ENCODE data around the gene HOXD12. TPM values are rescaled to one million over a fixed set of nuclear protein-coding genes. Genes with fewer than 3 reads are reported as not detected.

Gene HOXD12
- total RNA-seq, 3 donors from 2014 or later (not counting 1 experiment from before 2014, with no cell fraction given) = not detected

DNA sequence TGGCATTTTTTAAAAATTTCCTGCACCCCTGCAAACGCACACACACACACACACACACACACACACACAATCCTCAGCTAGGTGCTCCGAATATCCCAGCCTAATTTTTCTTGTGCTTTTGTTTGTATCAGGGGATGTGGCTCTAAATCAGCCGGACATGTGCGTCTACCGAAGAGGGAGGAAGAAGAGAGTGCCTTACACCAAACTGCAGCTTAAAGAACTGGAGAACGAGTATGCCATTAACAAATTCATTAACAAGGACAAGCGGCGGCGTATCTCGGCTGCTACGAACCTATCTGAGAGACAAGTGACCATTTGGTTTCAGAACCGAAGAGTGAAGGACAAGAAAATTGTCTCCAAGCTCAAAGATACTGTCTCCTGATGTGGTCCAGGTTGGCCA, 5.2 kb upstream of the HOXD12 start:
- DNase-seq = no peak
- H3K27ac Mint-ChIP-seq = no peak overlapping the region
- intact Hi-C loops (cut with micrococcal nuclease) = no loop called here

DNA sequence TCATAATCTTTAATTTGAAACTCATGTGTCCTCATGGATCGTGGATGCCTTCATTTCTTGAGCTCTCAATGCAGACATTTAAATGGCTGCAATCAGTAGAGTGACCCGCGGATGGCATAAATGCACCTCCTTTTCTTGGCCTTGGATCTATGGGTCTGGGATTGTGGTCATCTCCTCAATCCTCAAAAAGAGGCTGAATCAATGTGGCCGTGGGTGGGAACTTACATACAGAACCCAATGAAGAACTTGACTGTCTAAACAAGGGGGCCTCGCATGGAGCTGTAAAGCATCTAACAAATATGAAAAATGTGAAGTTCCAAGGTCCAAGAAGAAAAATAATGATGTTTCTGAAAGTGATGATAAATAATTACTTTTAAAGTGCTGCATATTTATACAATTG, 4.2 kb upstream of the HOXD12 start:
- Histone ChIP-seq H3K27ac (ENCODE audit: low read length) (no peak overlapping the region), H3K9me3 (ENCODE audit: control insufficient read depth, insufficient read depth, low read length) (peaks cover 3% of the 10 kb centered on the region), H3K36me3 (ENCODE audit: control insufficient read depth, insufficient read depth, low read length) (no peaks in the 10 kb centered on the region), H3K27me3 (ENCODE audit: control insufficient read depth, insufficient read depth, low read length) (peaks cover 87% of the 10 kb centered on the region), H3K4me1 (ENCODE audit: control insufficient read depth, insufficient read depth, low read length) (peaks cover 24% of the 10 kb centered on the region), H3K4me3 (ENCODE audit: low read length) (no peak overlapping the region)
- no peaks in the 10 kb centered on the region for H3K9me3 Mint-ChIP-seq
- no peak for TF ChIP-seq CTCF (IDR thresholded peaks at IDR 0.05)
- H3K27me3 Mint-ChIP-seq (ENCODE audit: low read depth in 2 of 2) = peaks cover 71 to 72% of the 10 kb centered on the region in 2 donors
- DNase-seq (no peak), ATAC-seq (no peak)
- WGBS (ENCODE audit: insufficient coverage) = 21% methylated on average over 5 of the region's 5 CpGs
- H3K4me1 Mint-ChIP-seq = peaks cover 18 to 39% of the 10 kb centered on the region in 2 donors
- H3K27ac Mint-ChIP-seq = no peak overlapping the region
- H3K36me3 Mint-ChIP-seq = peaks cover 6% of the 10 kb centered on the region
- peak overlapping the region; percentile 52 for H3K4me3 Mint-ChIP-seq
- intact Hi-C loops (cut with micrococcal nuclease) = loop anchor here (5.0 kb wide), 1 partner anchor 843 kb away; no protein-coding TSS in a partner anchor

More for the DNA sequence above, 5.2 kb upstream of the HOXD12 start:
- Histone ChIP-seq H3K4me3 (ENCODE audit: low read length) (no peak overlapping the region), H3K4me1 (ENCODE audit: control insufficient read depth, insufficient read depth, low read length) (peaks cover 24% of the 10 kb centered on the region), H3K9me3 (ENCODE audit: control insufficient read depth, insufficient read depth, low read length) (peaks cover 2% of the 10 kb centered on the region), H3K27me3 (ENCODE audit: control insufficient read depth, insufficient read depth, low read length) (peaks cover 88% of the 10 kb centered on the region), H3K36me3 (ENCODE audit: control insufficient read depth, insufficient read depth, low read length) (no peaks in the 10 kb centered on the region), H3K27ac (ENCODE audit: low read length) (no peak overlapping the region)
- no peak overlapping the region for H3K4me3 Mint-ChIP-seq
- ATAC-seq = no peak
- peaks cover 74 to 77% of the 10 kb centered on the region in 2 donors for H3K27me3 Mint-ChIP-seq (ENCODE audit: low read depth in 2 of 2)
- peaks cover 6% of the 10 kb centered on the region for H3K36me3 Mint-ChIP-seq
- WGBS (ENCODE audit: insufficient coverage) = 6% methylated on average over 11 of the region's 12 CpGs
- no peak for TF ChIP-seq CTCF (IDR thresholded peaks at IDR 0.05)
- peaks cover 18 to 39% of the 10 kb centered on the region in 2 donors for H3K4me1 Mint-ChIP-seq
- no peaks in the 10 kb centered on the region for H3K9me3 Mint-ChIP-seq

DNA sequence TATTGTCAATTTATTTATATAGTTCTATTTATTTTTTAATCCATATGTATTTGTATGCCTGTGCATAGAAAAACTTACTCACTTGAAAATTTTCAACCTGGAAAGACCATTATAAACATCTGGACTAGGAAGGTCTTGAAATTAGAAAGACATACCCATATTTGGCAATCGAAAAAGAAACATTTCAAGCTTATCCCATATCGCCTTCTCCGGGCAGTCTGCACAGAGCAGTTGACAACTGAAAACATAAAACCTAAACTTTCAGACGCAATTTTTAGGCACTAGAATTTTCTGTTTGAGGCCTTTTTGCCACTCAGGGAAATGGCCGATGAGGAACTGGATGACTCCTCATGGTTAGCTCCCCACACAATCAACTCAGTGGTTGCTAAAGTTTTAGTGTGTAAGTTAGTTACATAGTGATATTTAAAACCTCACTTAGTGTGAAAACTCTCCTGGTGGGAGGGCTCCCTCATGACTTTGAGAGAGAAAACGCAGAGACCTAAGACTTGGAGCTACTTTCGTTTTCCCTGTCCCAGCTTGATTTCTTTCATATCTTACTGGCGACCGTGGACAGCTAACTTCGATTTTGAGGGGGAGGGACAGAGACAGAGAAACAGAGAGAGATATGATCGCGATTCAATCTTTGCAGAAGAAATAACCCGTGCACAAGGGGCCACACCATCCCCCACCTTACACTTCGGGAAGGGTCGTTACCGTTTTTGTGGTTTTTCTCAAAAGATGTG, 3.2 kb upstream of the HOXD12 start:
- TF ChIP-seq CTCF (IDR thresholded peaks at IDR 0.05) = no peak
- H3K9me3 Mint-ChIP-seq = no peaks in the 10 kb centered on the region
- peaks cover 88% of the 10 kb centered on the region for H3K27me3 ChIP-seq (ENCODE audit: control insufficient read depth, insufficient read depth, low read length)
- DNase-seq (peak in 1 of 2 donors; percentile 40), ATAC-seq (peak in 2 of 3 donors; percentile 29 to 34)
- no peak overlapping the region for H3K27ac Mint-ChIP-seq
- H3K4me1 Mint-ChIP-seq = peaks cover 18 to 34% of the 10 kb centered on the region in 2 donors
- peak overlapping the region; percentile 84 for H3K4me3 Mint-ChIP-seq
- peaks cover 6% of the 10 kb centered on the region for H3K9me3 ChIP-seq (ENCODE audit: control insufficient read depth, insufficient read depth, low read length)
- H3K4me3 ChIP-seq (ENCODE audit: low read length) = peak overlapping the region; percentile 34
- intact Hi-C loops (cut with micrococcal nuclease) = loop anchor here (5.0 kb wide), 1 partner anchor 844 kb away; no protein-coding TSS in a partner anchor
- WGBS (ENCODE audit: insufficient coverage) = 6% methylated on average over 13 of the region's 16 CpGs
- H3K27me3 Mint-ChIP-seq (ENCODE audit: low read depth in 2 of 2) = peaks cover 72 to 73% of the 10 kb centered on the region in 2 donors
- peaks cover 24% of the 10 kb centered on the region for H3K4me1 ChIP-seq (ENCODE audit: control insufficient read depth, insufficient read depth, low read length)
- no peaks in the 10 kb centered on the region for H3K36me3 ChIP-seq (ENCODE audit: control insufficient read depth, insufficient read depth, low read length)
- no peak overlapping the region for H3K27ac ChIP-seq (ENCODE audit: low read length)
- H3K36me3 Mint-ChIP-seq = peaks cover 6% of the 10 kb centered on the region
